Measurements from ENCODE around the gene SOX10. TPM values are rescaled to one million over a fixed set of nuclear protein-coding genes. Genes with fewer than 3 reads are reported as not detected.

The SOX10 gene
- total and polyA plus RNA-seq, 2 donors (not counting 1 experiment from before 2014, with no cell fraction given), result not detected

GRCh38 chr22:37973271-37974170 is 10.8 kb downstream of the SOX10 start:
- DNase-seq (no peak), ATAC-seq (ENCODE audit: low read depth) (no peak)
- TF ChIP-seq CTCF (IDR thresholded peaks at IDR 0.05), result no peak
- TF ChIP-seq EZH2 (IDR thresholded peaks at IDR 0.05; ENCODE audit: borderline replicate concordance, insufficient read depth, low read depth, low read length, poor library complexity, severe bottlenecking), result no peak
- Mint-ChIP-seq H3K27me3 (no peaks in the 10 kb centered on the region), H3K9me3 (ENCODE audit: insufficient read depth) (no peaks in the 10 kb centered on the region), H3K4me3 (no peak overlapping the region), H3K27ac (no peak overlapping the region), H3K4me1 (no peaks in the 10 kb centered on the region)
- WGBS (ENCODE audit: insufficient coverage), result 97% methylated on average over 33 of the region's 33 CpGs
- Histone ChIP-seq H4K20me1 (ENCODE audit: control insufficient read depth, insufficient read depth, low read length, poor library complexity, severe bottlenecking) (no peaks in the 10 kb centered on the region), H3K36me3 (replicated peaks in 1 of 2; ENCODE audit: control extremely low read depth in 1 of 2, control insufficient read depth in 1 of 2, extremely low read depth in 1 of 2, insufficient read depth in 2 of 2, low read length in 1 of 2) (peaks cover 5 to 25% of the 10 kb centered on the region in 2 experiments), H3K4me1 (ENCODE audit: control insufficient read depth in 2 of 2, insufficient read depth in 2 of 2, low read length in 2 of 2) (no peaks in the 10 kb centered on the region), H2AFZ (ENCODE audit: insufficient read depth, low read depth, low read length, poor library complexity, severe bottlenecking) (no peak overlapping the region), H3K27ac (ENCODE audit: low read length in 2 of 2) (no peak overlapping the region), H3K79me2 (ENCODE audit: control insufficient read depth, insufficient read depth, low read length) (no peaks in the 10 kb centered on the region), H3K9ac (ENCODE audit: low read length) (no peak overlapping the region), H3K9me3 (ENCODE audit: control extremely low read depth in 1 of 3, control insufficient read depth in 2 of 3, insufficient read depth in 1 of 3, low read length in 2 of 3) (no peaks in the 10 kb centered on the region), H3K4me2 (replicated peaks; ENCODE audit: low read depth, low read length, poor library complexity, severe bottlenecking) (no peak overlapping the region), H3K27me3 (replicated peaks in 1 of 4; ENCODE audit: control extremely low read depth in 1 of 4, control insufficient read depth in 3 of 4, insufficient read depth in 4 of 4, low read length in 3 of 4) (no peaks in the 10 kb centered on the region), H3K4me3 (ENCODE audit: control extremely low read depth in 1 of 5, extremely low read depth in 1 of 5, insufficient read depth in 1 of 5, low read depth in 2 of 5, low read length in 4 of 5) (no peak overlapping the region)
- POLR2A ChIA-PET, result no interaction called here
- intact Hi-C loops (cut with micrococcal nuclease), result no loop called here
- CTCF ChIA-PET, result no interaction called here

GRCh38 chr22:37972527-37972926 is 11.8 kb downstream of the SOX10 start:
- H3K9me3 Mint-ChIP-seq (ENCODE audit: insufficient read depth), result no peaks in the 10 kb centered on the region
- no peaks in the 10 kb centered on the region for H3K27me3 Mint-ChIP-seq
- Histone ChIP-seq H3K9me3 (ENCODE audit: control extremely low read depth in 1 of 3, control insufficient read depth in 2 of 3, insufficient read depth in 1 of 3, low read length in 2 of 3) (no peaks in the 10 kb centered on the region), H3K27me3 (replicated peaks in 1 of 4; ENCODE audit: control extremely low read depth in 1 of 4, control insufficient read depth in 3 of 4, insufficient read depth in 4 of 4, low read length in 3 of 4) (no peaks in the 10 kb centered on the region), H3K79me2 (ENCODE audit: control insufficient read depth, insufficient read depth, low read length) (peaks cover 3% of the 10 kb centered on the region), H3K36me3 (replicated peaks in 1 of 2; ENCODE audit: control extremely low read depth in 1 of 2, control insufficient read depth in 1 of 2, extremely low read depth in 1 of 2, insufficient read depth in 2 of 2, low read length in 1 of 2) (peaks cover 5 to 34% of the 10 kb centered on the region in 2 experiments), H4K20me1 (ENCODE audit: control insufficient read depth, insufficient read depth, low read length, poor library complexity, severe bottlenecking) (peaks cover 9% of the 10 kb centered on the region), H2AFZ (ENCODE audit: insufficient read depth, low read depth, low read length, poor library complexity, severe bottlenecking) (no peak overlapping the region), H3K4me1 (ENCODE audit: control insufficient read depth in 2 of 2, insufficient read depth in 2 of 2, low read length in 2 of 2) (no peaks in the 10 kb centered on the region), H3K9ac (ENCODE audit: low read length) (no peak overlapping the region), H3K27ac (ENCODE audit: low read length in 2 of 2) (no peak overlapping the region), H3K4me2 (replicated peaks; ENCODE audit: low read depth, low read length, poor library complexity, severe bottlenecking) (no peak overlapping the region), H3K4me3 (ENCODE audit: control extremely low read depth in 1 of 5, extremely low read depth in 1 of 5, insufficient read depth in 1 of 5, low read depth in 2 of 5, low read length in 4 of 5) (no peak overlapping the region)
- ChIA-PET POLR2A (no interaction called here), CTCF (interaction anchor here (1.0 kb wide), 1 partner anchor 329 kb away, joined by 3 read pairs; no protein-coding TSS in a partner anchor)
- TF ChIP-seq CTCF (IDR thresholded peaks at IDR 0.05) (no peak), EZH2 (IDR thresholded peaks at IDR 0.05; ENCODE audit: borderline replicate concordance, insufficient read depth, low read depth, low read length, poor library complexity, severe bottlenecking) (no peak)
- H3K4me3 Mint-ChIP-seq, result no peak overlapping the region
- intact Hi-C loops (cut with micrococcal nuclease), result no loop called here
- no peaks in the 10 kb centered on the region for H3K4me1 Mint-ChIP-seq
- ATAC-seq (ENCODE audit: low read depth) (no peak), DNase-seq (no peak)
- 97% methylated on average over 3 of the region's 3 CpGs for WGBS (ENCODE audit: insufficient coverage)
- no peak overlapping the region for H3K27ac Mint-ChIP-seq
